ENCODE data around the gene CUX1.
A peak's percentile ranks its signal among the peaks of the same experiment; 100 is the strongest.

The CUX1 gene

DNA sequence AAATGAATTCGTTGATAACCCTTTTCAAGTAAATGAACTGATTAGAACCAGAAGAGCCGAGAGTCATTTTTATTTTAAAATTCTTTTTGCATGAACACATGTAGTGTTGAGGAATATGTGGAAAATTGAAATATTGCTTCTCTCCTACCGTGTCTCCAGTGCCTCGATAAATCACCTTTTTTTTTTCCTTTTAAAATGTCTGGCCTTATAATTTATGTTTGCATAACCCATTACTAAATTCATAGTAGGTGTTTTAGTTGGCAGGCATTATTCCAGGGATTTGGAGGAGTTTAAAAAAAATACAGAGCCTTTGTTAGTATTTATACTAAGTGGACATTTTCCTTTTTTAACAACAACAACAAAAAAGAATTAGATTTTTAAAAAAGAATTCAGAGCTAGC lies 115.6 kb downstream of the CUX1 start:
- peaks cover 14% of the 10 kb centered on the region for H3K36me3 ChIP-seq (ENCODE audit: control insufficient read depth, insufficient read depth, low read length)
- 100% methylated on average over 1 of the region's 4 CpGs; no CpG with 5 or more reads in 1 of the 2 experiments for WGBS, 2 experiments (ENCODE audit: insufficient coverage in 2 of 2)
- peaks cover 25% of the 10 kb centered on the region for H3K4me1 ChIP-seq (ENCODE audit: control insufficient read depth, insufficient read depth, low read length, poor library complexity, severe bottlenecking)
- H3K9me3 ChIP-seq (ENCODE audit: control insufficient read depth, low read length) = peaks cover 8% of the 10 kb centered on the region
- no peak overlapping the region for H3K27ac ChIP-seq (ENCODE audit: low read depth, low read length, severe bottlenecking)
- H3K4me3 ChIP-seq (ENCODE audit: extremely low read depth, insufficient read depth, low read length, poor library complexity, severe bottlenecking) = no peak overlapping the region

DNA sequence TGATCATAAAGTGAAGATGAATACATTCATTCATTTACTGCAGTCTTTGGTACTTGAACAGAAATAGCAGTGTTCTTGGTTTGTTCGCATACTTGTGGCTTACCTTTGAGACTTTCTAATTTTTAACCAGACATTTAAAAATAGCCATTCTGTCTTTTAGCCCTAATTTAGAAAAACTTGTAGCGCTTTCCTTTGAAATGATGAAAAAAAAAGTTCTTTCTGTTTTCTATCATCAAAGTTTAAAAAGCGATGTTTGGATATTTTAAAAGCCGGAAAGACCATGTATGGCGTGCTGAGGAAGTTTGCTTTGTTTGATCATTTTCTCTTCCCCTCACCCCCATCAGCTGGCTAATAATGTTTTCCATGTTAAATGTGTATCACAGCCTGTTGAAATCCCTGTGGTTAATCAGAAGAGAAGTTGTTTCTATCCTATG lies 116.3 kb downstream of the CUX1 start:
- Histone ChIP-seq H3K27ac (ENCODE audit: low read depth, low read length, severe bottlenecking) (no peak overlapping the region), H3K9me3 (ENCODE audit: control insufficient read depth, low read length) (peaks cover 11% of the 10 kb centered on the region), H3K4me1 (ENCODE audit: control insufficient read depth, insufficient read depth, low read length, poor library complexity, severe bottlenecking) (peaks cover 22% of the 10 kb centered on the region), H3K36me3 (ENCODE audit: control insufficient read depth, insufficient read depth, low read length) (peaks cover 20% of the 10 kb centered on the region), H3K4me3 (ENCODE audit: extremely low read depth, insufficient read depth, low read length, poor library complexity, severe bottlenecking) (no peak overlapping the region)
- WGBS, 2 experiments (ENCODE audit: insufficient coverage in 2 of 2) = 80 to 100% methylated on average over 1 of the region's 5 CpGs

DNA sequence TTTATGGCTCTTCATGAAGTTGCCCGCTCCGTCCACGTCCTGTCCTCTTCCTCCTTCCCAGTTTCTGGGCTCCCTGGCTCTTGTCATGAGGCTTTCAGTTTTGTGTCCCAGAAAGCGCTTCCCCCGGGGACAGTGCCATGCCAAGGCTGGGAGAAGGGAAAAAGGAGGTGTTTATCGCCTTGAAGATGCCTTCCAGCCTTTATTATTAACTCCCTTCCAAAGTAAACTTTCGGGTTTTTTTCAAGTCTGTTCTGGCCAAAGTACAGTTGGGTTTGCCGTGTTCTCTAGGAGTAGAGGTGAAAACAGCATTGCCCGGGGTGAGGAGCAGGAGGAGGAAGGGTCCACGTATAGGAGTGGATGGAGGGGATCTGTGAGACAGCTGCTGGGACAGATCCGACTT lies 117.2 kb downstream of the CUX1 start:
- peaks cover 23% of the 10 kb centered on the region for H3K36me3 ChIP-seq (ENCODE audit: control insufficient read depth, insufficient read depth, low read length)
- peak overlapping the region; percentile 52 for H3K27ac ChIP-seq (ENCODE audit: low read depth, low read length, severe bottlenecking)
- H3K4me3 ChIP-seq (ENCODE audit: extremely low read depth, insufficient read depth, low read length, poor library complexity, severe bottlenecking) = no peak overlapping the region
- peaks cover 11% of the 10 kb centered on the region for H3K9me3 ChIP-seq (ENCODE audit: control insufficient read depth, low read length)
- peaks cover 22% of the 10 kb centered on the region for H3K4me1 ChIP-seq (ENCODE audit: control insufficient read depth, insufficient read depth, low read length, poor library complexity, severe bottlenecking)
- WGBS, 2 experiments (ENCODE audit: insufficient coverage in 2 of 2) = 39 to 49% methylated on average over 4 to 7 of the region's 11 CpGs

DNA sequence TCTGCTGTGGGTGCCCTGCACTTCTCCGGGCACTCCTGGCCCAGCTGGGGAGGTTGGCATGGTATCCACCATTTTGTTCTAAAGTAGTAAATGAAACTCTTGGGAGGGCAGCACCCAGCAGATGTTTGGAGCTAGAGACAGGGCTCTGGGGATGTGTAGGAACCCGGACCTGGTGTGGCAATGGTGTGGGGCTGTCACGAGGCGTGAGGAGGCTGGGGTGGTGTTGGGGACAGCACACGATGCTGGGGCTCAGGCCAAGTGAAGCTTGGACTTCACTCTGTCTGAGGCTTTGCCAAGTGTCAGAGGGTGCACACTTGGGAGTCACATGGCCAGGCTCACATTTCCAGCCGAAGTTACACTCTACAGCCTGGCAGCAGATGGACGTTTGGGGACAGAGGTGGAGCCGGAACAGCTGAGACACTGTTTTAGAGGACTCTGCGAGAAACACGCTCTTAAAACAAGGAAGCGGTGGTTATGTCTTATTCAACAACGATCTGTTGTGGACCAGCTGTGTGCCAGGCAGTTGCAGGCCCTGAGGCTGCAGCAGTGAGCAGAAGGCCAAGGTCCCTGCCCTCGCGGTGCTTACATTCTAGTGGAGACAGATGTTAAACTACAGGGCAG lies 118.2 kb downstream of the CUX1 start:
- no peak overlapping the region for H3K27ac ChIP-seq (ENCODE audit: low read depth, low read length, severe bottlenecking)
- 71 to 74% methylated on average over 13 to 14 of the region's 14 CpGs for WGBS, 2 experiments (ENCODE audit: insufficient coverage in 2 of 2)
- H3K36me3 ChIP-seq (ENCODE audit: control insufficient read depth, insufficient read depth, low read length) = peaks cover 16% of the 10 kb centered on the region
- H3K9me3 ChIP-seq (ENCODE audit: control insufficient read depth, low read length) = peaks cover 4% of the 10 kb centered on the region
- H3K4me3 ChIP-seq (ENCODE audit: extremely low read depth, insufficient read depth, low read length, poor library complexity, severe bottlenecking) = no peak overlapping the region
- peaks cover 26% of the 10 kb centered on the region for H3K4me1 ChIP-seq (ENCODE audit: control insufficient read depth, insufficient read depth, low read length, poor library complexity, severe bottlenecking)

DNA sequence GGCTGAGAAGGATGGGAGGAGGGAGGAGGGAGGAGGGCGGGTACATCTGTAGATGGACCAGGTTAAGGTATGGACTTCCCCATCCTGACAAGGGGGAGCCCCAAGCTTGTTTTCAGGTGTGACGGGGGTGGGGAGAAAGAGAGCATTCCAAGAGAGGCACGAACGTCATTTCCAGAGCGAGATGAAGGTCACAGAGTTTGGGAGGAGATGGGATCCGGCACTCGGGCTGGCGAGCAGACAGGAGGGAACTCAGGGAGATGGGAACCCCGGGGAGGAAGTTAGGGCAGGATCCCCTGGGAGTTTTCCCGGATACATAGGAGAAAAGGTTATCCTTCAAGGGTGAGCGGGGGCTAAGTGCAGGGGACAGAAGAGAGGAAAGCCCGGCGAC lies 118.8 kb downstream of the CUX1 start:
- Histone ChIP-seq H3K9me3 (ENCODE audit: control insufficient read depth, low read length) (peaks cover 4% of the 10 kb centered on the region), H3K4me1 (ENCODE audit: control insufficient read depth, insufficient read depth, low read length, poor library complexity, severe bottlenecking) (peaks cover 32% of the 10 kb centered on the region), H3K27ac (ENCODE audit: low read depth, low read length, severe bottlenecking) (no peak overlapping the region), H3K4me3 (ENCODE audit: extremely low read depth, insufficient read depth, low read length, poor library complexity, severe bottlenecking) (peak overlapping the region; percentile 5), H3K36me3 (ENCODE audit: control insufficient read depth, insufficient read depth, low read length) (peaks cover 16% of the 10 kb centered on the region)
- WGBS, 2 experiments (ENCODE audit: insufficient coverage in 2 of 2) = 10 to 18% methylated on average over 12 to 13 of the region's 13 CpGs

DNA sequence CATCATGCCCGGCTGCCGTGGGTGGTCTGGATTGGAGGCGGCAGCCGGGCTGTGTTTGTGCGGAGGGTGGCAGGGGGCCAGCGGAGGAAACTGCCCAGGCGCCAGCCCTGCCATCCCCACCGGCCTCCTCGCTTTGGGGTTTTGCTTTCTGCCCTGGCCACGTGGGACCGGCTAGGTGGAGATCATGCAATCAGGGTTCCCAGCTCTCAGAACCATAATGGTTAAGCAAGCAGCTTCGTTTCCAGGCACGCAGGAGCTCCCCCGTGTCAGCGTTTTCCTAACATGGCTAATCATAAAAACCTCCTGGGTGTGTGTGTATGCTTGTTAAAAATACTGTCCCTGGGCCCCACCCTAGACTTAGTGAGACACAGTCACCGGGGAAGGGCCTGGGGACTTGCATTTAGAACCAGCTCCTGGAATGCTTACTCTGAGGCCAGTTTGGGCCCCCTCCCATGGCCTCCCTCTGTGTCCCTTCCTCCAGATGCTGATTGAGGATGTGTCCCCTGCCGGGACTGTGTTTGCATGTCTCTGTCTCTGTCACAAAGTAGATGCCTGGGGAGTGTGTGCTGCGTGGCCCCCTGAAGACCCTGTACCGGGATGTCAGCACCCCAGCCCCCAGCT lies 119.3 kb downstream of the CUX1 start:
- no peak overlapping the region for H3K27ac ChIP-seq (ENCODE audit: low read depth, low read length, severe bottlenecking)
- H3K36me3 ChIP-seq (ENCODE audit: control insufficient read depth, insufficient read depth, low read length) = peaks cover 16% of the 10 kb centered on the region
- H3K4me3 ChIP-seq (ENCODE audit: extremely low read depth, insufficient read depth, low read length, poor library complexity, severe bottlenecking) = peak overlapping the region; percentile 5
- 7 to 8% methylated on average over 9 to 12 of the region's 19 CpGs for WGBS, 2 experiments (ENCODE audit: insufficient coverage in 2 of 2)
- H3K4me1 ChIP-seq (ENCODE audit: control insufficient read depth, insufficient read depth, low read length, poor library complexity, severe bottlenecking) = peaks cover 37% of the 10 kb centered on the region
- H3K9me3 ChIP-seq (ENCODE audit: control insufficient read depth, low read length) = peaks cover 4% of the 10 kb centered on the region

DNA sequence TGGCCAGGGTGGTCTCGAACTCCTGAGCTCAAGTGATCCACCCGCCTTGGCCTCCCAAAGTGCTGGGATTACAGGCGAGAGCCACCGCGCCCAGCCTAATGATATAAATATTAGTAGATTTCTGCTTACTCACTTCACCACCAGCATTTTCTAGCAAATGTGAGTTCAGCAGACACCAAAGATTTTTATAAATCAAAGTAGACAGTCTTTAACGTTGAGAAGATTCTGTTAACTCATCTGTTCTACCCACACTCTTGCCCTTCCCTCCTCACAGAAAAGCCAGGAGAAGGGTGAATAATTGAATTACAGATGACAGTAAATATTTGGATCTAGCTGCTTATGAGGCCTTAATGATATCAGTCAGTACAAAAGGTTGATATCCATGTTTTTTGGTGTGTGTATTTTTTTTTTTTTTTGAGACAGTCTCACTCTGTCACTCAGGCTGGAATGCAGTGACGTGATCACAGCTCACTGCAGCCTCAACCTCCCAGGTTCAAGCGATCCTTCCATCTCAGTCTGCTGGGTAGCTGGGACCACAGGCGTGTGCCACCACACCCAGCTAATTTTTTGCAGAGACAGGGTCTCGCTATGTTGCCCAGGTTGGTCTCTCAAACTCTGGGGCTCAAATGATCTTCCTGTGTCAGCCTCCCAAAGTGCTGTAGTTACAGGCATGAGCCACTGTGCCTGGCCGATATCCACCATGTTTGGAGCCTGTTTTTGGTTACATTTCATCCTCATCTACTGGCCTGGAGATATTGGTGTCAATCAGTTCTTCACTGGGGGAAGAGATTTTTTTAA lies 120.5 kb downstream of the CUX1 start:
- WGBS, 2 experiments (ENCODE audit: insufficient coverage in 2 of 2) = 96 to 100% methylated on average over 5 to 7 of the region's 11 CpGs
- peaks cover 41% of the 10 kb centered on the region for H3K4me1 ChIP-seq (ENCODE audit: control insufficient read depth, insufficient read depth, low read length, poor library complexity, severe bottlenecking)
- no peak overlapping the region for H3K4me3 ChIP-seq (ENCODE audit: extremely low read depth, insufficient read depth, low read length, poor library complexity, severe bottlenecking)
- H3K27ac ChIP-seq (ENCODE audit: low read depth, low read length, severe bottlenecking) = no peak overlapping the region
- peaks cover 4% of the 10 kb centered on the region for H3K9me3 ChIP-seq (ENCODE audit: control insufficient read depth, low read length)
- peaks cover 16% of the 10 kb centered on the region for H3K36me3 ChIP-seq (ENCODE audit: control insufficient read depth, insufficient read depth, low read length)

DNA sequence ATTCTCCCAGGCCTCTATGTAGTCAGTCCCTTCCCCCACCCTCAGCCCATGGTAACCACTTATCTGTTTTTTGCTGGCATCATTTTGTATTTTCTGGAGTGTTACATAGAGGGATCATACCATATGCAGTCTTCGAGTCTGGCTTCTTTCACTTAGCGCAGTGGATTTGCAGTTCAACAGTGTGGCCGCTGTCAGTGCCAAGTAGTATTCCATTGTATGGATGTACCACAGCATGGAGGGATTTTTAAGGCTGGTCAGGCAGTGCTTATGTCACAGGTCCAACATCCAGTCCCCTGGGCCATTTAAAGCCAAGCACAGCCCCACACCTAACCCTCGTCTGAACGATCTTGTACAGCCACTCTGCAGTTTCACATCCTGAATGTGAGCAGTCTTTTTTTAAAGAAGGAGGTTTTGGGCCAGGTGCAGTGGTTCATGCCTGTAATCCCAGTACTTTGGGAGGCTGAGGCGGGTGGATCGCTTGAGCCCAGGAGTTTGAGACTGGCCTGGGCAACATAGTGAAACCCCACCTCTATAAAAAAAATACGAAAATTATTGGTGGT lies 121.8 kb downstream of the CUX1 start:
- Histone ChIP-seq H3K4me3 (ENCODE audit: extremely low read depth, insufficient read depth, low read length, poor library complexity, severe bottlenecking) (no peak overlapping the region), H3K4me1 (ENCODE audit: control insufficient read depth, insufficient read depth, low read length, poor library complexity, severe bottlenecking) (peaks cover 35% of the 10 kb centered on the region), H3K9me3 (ENCODE audit: control insufficient read depth, low read length) (peaks cover 4% of the 10 kb centered on the region), H3K36me3 (ENCODE audit: control insufficient read depth, insufficient read depth, low read length) (peaks cover 16% of the 10 kb centered on the region), H3K27ac (ENCODE audit: low read depth, low read length, severe bottlenecking) (no peak overlapping the region)
- WGBS, 2 experiments (ENCODE audit: insufficient coverage in 2 of 2) = 100% methylated on average over 5 of the region's 8 CpGs; no CpG with 5 or more reads in 1 of the 2 experiments

DNA sequence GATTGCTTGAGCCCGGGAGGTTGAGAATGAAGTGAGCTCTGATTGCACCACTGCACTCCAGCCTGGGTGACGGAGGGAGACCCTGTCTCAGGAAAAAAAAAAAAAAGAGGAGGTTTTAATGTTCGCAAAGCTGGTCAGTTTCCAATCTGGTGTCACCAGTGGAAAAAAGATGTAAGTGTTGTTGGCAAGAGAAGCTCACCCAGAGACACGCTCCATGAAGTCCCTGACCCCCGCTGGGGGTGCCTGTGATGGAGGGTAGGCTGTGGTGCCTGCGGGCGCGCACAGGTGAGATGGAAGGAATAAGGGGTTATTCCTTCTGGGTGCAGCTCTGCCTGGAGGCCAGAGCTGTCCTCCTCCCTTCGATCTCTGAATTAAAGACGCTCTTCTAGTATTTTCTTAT lies 122.7 kb downstream of the CUX1 start:
- WGBS, 2 experiments (ENCODE audit: insufficient coverage in 2 of 2) = 88 to 100% methylated on average over 5 to 7 of the region's 10 CpGs
- H3K36me3 ChIP-seq (ENCODE audit: control insufficient read depth, insufficient read depth, low read length) = peaks cover 16% of the 10 kb centered on the region
- no peak overlapping the region for H3K4me3 ChIP-seq (ENCODE audit: extremely low read depth, insufficient read depth, low read length, poor library complexity, severe bottlenecking)
- peaks cover 4% of the 10 kb centered on the region for H3K9me3 ChIP-seq (ENCODE audit: control insufficient read depth, low read length)
- H3K27ac ChIP-seq (ENCODE audit: low read depth, low read length, severe bottlenecking) = no peak overlapping the region
- H3K4me1 ChIP-seq (ENCODE audit: control insufficient read depth, insufficient read depth, low read length, poor library complexity, severe bottlenecking) = peaks cover 28% of the 10 kb centered on the region

DNA sequence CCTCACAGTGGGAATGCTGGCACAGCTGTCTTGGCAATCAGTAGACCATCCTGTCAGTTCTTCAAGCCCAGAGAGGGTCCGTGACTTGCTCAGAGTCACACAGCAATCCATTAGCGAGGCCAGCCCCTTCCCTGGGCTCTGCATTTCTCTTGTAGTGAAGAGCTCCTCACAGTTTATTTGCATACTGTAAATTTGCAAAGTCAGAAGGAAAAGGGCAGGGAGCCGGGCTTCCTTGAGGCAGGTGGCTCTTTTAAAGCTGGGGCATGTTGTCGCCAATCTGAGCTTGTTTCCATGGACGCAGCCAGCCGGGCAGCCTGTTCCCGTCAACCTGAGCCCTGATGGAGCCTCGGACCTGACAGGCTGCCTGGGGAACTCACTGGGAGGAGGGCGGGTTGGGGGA lies 123.4 kb downstream of the CUX1 start:
- Histone ChIP-seq H3K36me3 (ENCODE audit: control insufficient read depth, insufficient read depth, low read length) (peaks cover 16% of the 10 kb centered on the region), H3K4me1 (ENCODE audit: control insufficient read depth, insufficient read depth, low read length, poor library complexity, severe bottlenecking) (peaks cover 28% of the 10 kb centered on the region), H3K27ac (ENCODE audit: low read depth, low read length, severe bottlenecking) (peak overlapping the region; percentile 92), H3K9me3 (ENCODE audit: control insufficient read depth, low read length) (peaks cover 4% of the 10 kb centered on the region), H3K4me3 (ENCODE audit: extremely low read depth, insufficient read depth, low read length, poor library complexity, severe bottlenecking) (no peak overlapping the region)
- 45 to 50% methylated on average over 4 to 9 of the region's 9 CpGs for WGBS, 2 experiments (ENCODE audit: insufficient coverage in 2 of 2)

Data from mesodermal cell (in vitro differentiated cells).